ENCODE data around the gene SLC5A2. TPM values are rescaled to one million over a fixed set of nuclear protein-coding genes. Genes with fewer than 3 reads are reported as not detected.
A peak's percentile ranks its signal among the peaks of the same experiment; 100 is the strongest.

SLC5A2 gene
- total RNA-seq, 4 donors from 2014 or later: 0.13 to 0.66 (median 0.34) TPM; not detected in 1

GRCh38 chr16:31488468-31489297 lies 5.8 kb downstream of the SLC5A2 start:
- H3K4me3 ChIP-seq: peak overlapping the region; percentile 50 to 69 (median 55)
- DNase-seq (ENCODE audit: extremely low spot score): no peak
- H3K9me3 ChIP-seq: no peaks in the 10 kb centered on the region
- peaks cover 19 to 43% (median 37%) of the 10 kb centered on the region in 4 donors for H3K36me3 ChIP-seq
- H3K27me3 ChIP-seq: peaks cover 0 to 43% (median 9%) of the 10 kb centered on the region in 4 donors
- TF ChIP-seq CTCF (IDR thresholded peaks at IDR 0.05) (no peak), POLR2AphosphoS5 (IDR thresholded peaks at IDR 0.05) (no peak), EP300 (IDR thresholded peaks at IDR 0.05) (no peak), POLR2A (IDR thresholded peaks at IDR 0.05; ENCODE audit: low read depth) (no peak)
- H3K27ac ChIP-seq (replicated peaks in 1 of 4): no peak overlapping the region
- intact Hi-C loops (cut with DNase I): no loop called here
- H3K4me1 ChIP-seq: peaks cover 17 to 25% (median 23%) of the 10 kb centered on the region in 4 donors
- 43% methylated on average over 15 of the region's 77 CpGs for WGBS

GRCh38 chr16:31489298-31489564 lies 6.3 kb downstream of the SLC5A2 start:
- Histone ChIP-seq H3K4me3 (no peak overlapping the region), H3K27me3 (peaks cover 0 to 43% (median 9%) of the 10 kb centered on the region in 4 donors), H3K36me3 (peaks cover 24 to 48% (median 43%) of the 10 kb centered on the region in 4 donors), H3K9me3 (no peaks in the 10 kb centered on the region), H3K27ac (replicated peaks in 1 of 4) (no peak overlapping the region), H3K4me1 (peaks cover 17 to 25% (median 23%) of the 10 kb centered on the region in 4 donors)
- TF ChIP-seq EP300 (IDR thresholded peaks at IDR 0.05) (no peak), CTCF (IDR thresholded peaks at IDR 0.05) (no peak), POLR2AphosphoS5 (IDR thresholded peaks at IDR 0.05) (no peak), POLR2A (IDR thresholded peaks at IDR 0.05; ENCODE audit: low read depth) (no peak)
- intact Hi-C loops (cut with DNase I): no loop called here
- DNase-seq (ENCODE audit: extremely low spot score): no peak
- 94% methylated on average over 2 of the region's 7 CpGs for WGBS

- Histone ChIP-seq H3K4me3 (no peak overlapping the region), H3K9me3 (no peaks in the 10 kb centered on the region), H3K36me3 (peaks cover 25 to 55% (median 50%) of the 10 kb centered on the region in 4 donors), H3K4me1 (peaks cover 17 to 25% (median 23%) of the 10 kb centered on the region in 4 donors), H3K27me3 (peaks cover 0 to 41% (median 9%) of the 10 kb centered on the region in 4 donors), H3K27ac (replicated peaks in 1 of 4) (no peak overlapping the region)
- intact Hi-C loops (cut with DNase I): no loop called here
- TF ChIP-seq POLR2A (IDR thresholded peaks at IDR 0.05; ENCODE audit: low read depth): no peak
- no peak for TF ChIP-seq EP300 (IDR thresholded peaks at IDR 0.05)
- TF ChIP-seq POLR2AphosphoS5 (IDR thresholded peaks at IDR 0.05): no peak
- no peak for TF ChIP-seq CTCF (IDR thresholded peaks at IDR 0.05)
- no peak for DNase-seq (ENCODE audit: extremely low spot score)
- 91% methylated on average over 12 of the region's 22 CpGs for WGBS
These were observed 7.0 kb downstream of the SLC5A2 start for GRCh38 chr16:31489616-31490584.

- intact Hi-C loops (cut with DNase I): no loop called here
- no peak for DNase-seq (ENCODE audit: extremely low spot score)
- H3K36me3 ChIP-seq: peaks cover 41 to 75% (median 70%) of the 10 kb centered on the region in 4 donors
These were observed 9.0 kb downstream of the SLC5A2 start for GRCh38 chr16:31491778-31492418.

More at GRCh38 chr16:31491778-31492418, 9.0 kb downstream of the SLC5A2 start:
- H3K9me3 ChIP-seq: no peaks in the 10 kb centered on the region
- 90% methylated on average over 8 of the region's 8 CpGs for WGBS
- peaks cover 17 to 22% (median 21%) of the 10 kb centered on the region in 4 donors for H3K4me1 ChIP-seq
- no peak overlapping the region for H3K27ac ChIP-seq (replicated peaks in 1 of 4)
- peaks cover 0 to 21% (median 8%) of the 10 kb centered on the region in 4 donors for H3K27me3 ChIP-seq
- TF ChIP-seq CTCF (IDR thresholded peaks at IDR 0.05) (no peak), POLR2A (IDR thresholded peaks at IDR 0.05; ENCODE audit: low read depth) (no peak)
- no peak overlapping the region for H3K4me3 ChIP-seq
